Measurements from ENCODE around the gene DISP2. TPM values are rescaled to one million over a fixed set of nuclear protein-coding genes. Genes with fewer than 3 reads are reported as not detected.

Gene DISP2
- total RNA-seq, 1 experiment from 2014 or later, result 1.3 TPM

DNA sequence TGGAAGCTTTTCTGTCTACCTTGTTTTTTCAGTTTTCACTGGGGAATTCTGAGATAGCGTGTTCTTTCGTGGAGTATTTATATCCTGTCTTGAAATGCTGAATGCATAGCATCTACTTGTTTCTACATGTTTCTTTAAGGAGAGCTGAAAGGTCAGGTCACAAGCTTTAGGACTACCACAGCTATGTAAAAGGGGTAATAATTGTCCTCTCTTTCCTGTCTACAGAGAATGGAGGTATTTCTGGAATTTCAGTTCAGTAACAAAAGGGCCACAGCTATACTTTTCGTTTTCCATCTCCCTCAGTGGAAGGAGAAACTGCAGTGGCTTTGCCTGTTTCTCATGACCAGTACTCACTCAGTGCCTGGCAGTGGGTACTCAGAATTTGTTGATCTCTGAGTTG, 29.8 kb upstream of the DISP2 start:
- H3K36me3 Mint-ChIP-seq (ENCODE audit: insufficient read depth in 1 of 3, low read depth in 3 of 3), result peaks cover 4 to 28% (median 13%) of the 10 kb centered on the region in 3 experiments; a peak in 6 of 7 replicates

More for the DNA sequence above, 29.8 kb upstream of the DISP2 start:
- Histone ChIP-seq H4K5ac (ENCODE audit: insufficient read length, low read depth, low read length) (no peak overlapping the region), H4K20me1 (ENCODE audit: control insufficient read depth, insufficient read depth, insufficient read length) (no peaks in the 10 kb centered on the region), H3T11ph (ENCODE audit: low read length) (no peak overlapping the region), H3K27me3 (ENCODE audit: insufficient read depth, low read length) (no peaks in the 10 kb centered on the region), H2BK12ac (ENCODE audit: insufficient read length, low read depth, low read length) (no peak overlapping the region), H3K79me1 (ENCODE audit: insufficient read depth, low read depth, low read length, poor library complexity, severe bottlenecking) (no peaks in the 10 kb centered on the region), H3K18ac (ENCODE audit: insufficient read length, low read depth, low read length) (no peak overlapping the region), H2BK5ac (ENCODE audit: insufficient read length, low read length) (no peak overlapping the region), H3K4ac (ENCODE audit: low read depth, low read length) (no peak overlapping the region), H3K79me2 (ENCODE audit: insufficient read depth, low read length) (no peaks in the 10 kb centered on the region), H2BK120ac (ENCODE audit: low read depth, low read length, poor library complexity, severe bottlenecking) (no peak overlapping the region), H2AFZ (ENCODE audit: low read length) (no peak overlapping the region), H2AK5ac (ENCODE audit: insufficient read length, low read length) (no peak overlapping the region), H3K9ac (ENCODE audit: extremely low read depth, insufficient read length, low read length) (no peak overlapping the region), H3K56ac (ENCODE audit: insufficient read length, low read depth, low read length) (no peak overlapping the region), H4K91ac (ENCODE audit: insufficient read length, low read depth, low read length) (no peak overlapping the region), H4K8ac (replicated peaks; ENCODE audit: insufficient read length, low read depth, low read length) (no peak overlapping the region), H2BK20ac (ENCODE audit: low read depth, low read length, poor library complexity, severe bottlenecking) (no peak overlapping the region), H3K23me2 (ENCODE audit: insufficient read length, low read depth, low read length, poor library complexity, severe bottlenecking) (peaks cover 5% of the 10 kb centered on the region), H3K14ac (ENCODE audit: insufficient read depth, low read length) (no peak overlapping the region), H3K23ac (ENCODE audit: insufficient read length, low read depth, low read length) (no peak overlapping the region), H2BK15ac (ENCODE audit: low read depth, low read length) (no peak overlapping the region), H3K4me2 (ENCODE audit: insufficient read depth, insufficient read length, low read length) (no peak overlapping the region), H3K9me3 (ENCODE audit: control insufficient read depth, low read depth, low read length) (no peaks in the 10 kb centered on the region), H3K4me1 (ENCODE audit: insufficient read depth, low read length) (peaks cover 25% of the 10 kb centered on the region; the same call in 1 of the 2 replicates), H3K27ac (ENCODE audit: insufficient read length, low read depth, low read length) (no peak overlapping the region)
- DNase-seq, result no peak
- Mint-ChIP-seq H3K27ac (peak overlapping the region in 2 of 3 experiments; percentile 2 to 46; a peak in 2 of 7 replicates), H3K4me1 (peaks cover 54% of the 10 kb centered on the region in 2 experiments), H3K9me3 (peaks cover 0 to 6% of the 10 kb centered on the region in 2 experiments; a peak in 1 of 5 replicates), H3K27me3 (ENCODE audit: low read depth) (peaks cover 16% of the 10 kb centered on the region), H3K4me3 (peak overlapping the region; percentile 0 to 55; a peak in 4 of 5 replicates)
- TF ChIP-seq, protein P1, sequence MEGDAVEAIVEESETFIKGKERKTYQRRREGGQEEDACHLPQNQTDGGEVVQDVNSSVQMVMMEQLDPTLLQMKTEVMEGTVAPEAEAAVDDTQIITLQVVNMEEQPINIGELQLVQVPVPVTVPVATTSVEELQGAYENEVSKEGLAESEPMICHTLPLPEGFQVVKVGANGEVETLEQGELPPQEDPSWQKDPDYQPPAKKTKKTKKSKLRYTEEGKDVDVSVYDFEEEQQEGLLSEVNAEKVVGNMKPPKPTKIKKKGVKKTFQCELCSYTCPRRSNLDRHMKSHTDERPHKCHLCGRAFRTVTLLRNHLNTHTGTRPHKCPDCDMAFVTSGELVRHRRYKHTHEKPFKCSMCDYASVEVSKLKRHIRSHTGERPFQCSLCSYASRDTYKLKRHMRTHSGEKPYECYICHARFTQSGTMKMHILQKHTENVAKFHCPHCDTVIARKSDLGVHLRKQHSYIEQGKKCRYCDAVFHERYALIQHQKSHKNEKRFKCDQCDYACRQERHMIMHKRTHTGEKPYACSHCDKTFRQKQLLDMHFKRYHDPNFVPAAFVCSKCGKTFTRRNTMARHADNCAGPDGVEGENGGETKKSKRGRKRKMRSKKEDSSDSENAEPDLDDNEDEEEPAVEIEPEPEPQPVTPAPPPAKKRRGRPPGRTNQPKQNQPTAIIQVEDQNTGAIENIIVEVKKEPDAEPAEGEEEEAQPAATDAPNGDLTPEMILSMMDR (conservative IDR thresholded peaks at IDR 0.05), result no peak
- no CpG with 5 or more reads among the region's 3 CpGs for WGBS (ENCODE audit: extremely low coverage, insufficient read length, low lambda C conversion rate)
